Measurements from ENCODE around the gene CTBP1.

DNA sequence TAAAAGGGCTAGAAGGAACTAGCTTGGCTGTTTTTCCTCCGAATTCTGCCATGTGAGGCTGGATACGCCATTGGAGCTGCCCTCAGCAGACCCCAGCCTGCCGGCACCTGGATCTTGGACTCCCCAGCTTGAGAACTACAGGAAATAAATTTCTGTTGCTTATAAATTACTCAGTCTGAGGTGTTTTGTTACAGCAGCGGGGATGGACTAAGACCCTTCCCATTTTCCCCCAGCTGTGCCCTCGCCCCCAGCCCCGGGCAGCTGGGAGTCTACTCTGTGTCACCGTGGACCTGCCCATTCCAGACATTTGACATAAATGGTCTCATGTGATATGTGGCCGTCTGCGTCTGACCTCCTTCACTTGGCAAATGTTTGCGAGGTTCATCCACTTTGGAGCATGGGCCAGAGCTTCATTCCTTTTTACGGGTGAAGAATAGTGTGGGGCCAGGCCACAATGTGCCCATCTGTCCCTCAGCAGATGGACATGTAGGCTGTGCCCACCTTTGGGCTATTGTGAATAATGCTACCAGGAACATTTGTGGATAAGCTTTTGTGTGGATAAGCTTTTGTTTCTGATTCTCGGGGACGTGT is 45.8 kb downstream of the CTBP1 start:
- TF ChIP-seq, protein P1, sequence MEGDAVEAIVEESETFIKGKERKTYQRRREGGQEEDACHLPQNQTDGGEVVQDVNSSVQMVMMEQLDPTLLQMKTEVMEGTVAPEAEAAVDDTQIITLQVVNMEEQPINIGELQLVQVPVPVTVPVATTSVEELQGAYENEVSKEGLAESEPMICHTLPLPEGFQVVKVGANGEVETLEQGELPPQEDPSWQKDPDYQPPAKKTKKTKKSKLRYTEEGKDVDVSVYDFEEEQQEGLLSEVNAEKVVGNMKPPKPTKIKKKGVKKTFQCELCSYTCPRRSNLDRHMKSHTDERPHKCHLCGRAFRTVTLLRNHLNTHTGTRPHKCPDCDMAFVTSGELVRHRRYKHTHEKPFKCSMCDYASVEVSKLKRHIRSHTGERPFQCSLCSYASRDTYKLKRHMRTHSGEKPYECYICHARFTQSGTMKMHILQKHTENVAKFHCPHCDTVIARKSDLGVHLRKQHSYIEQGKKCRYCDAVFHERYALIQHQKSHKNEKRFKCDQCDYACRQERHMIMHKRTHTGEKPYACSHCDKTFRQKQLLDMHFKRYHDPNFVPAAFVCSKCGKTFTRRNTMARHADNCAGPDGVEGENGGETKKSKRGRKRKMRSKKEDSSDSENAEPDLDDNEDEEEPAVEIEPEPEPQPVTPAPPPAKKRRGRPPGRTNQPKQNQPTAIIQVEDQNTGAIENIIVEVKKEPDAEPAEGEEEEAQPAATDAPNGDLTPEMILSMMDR (IDR thresholded peaks at IDR 0.05; ENCODE audit: low read depth, low read length), result no peak
- TF ChIP-seq EZH2phosphoT487 (IDR thresholded peaks at IDR 0.05; ENCODE audit: low read depth), result no peak
